GM19463 (cell line): ENCODE data around the gene LGALS9B.
"Not testable (repeated sequence)": the region's sequence is repeated elsewhere in the genome, so short reads cannot be mapped to it uniquely, and the experiment has no call there.

Experiments
- ATAC-seq: cut with Tn5 transposase; IDR thresholded peaks from one replicate; pipeline ENCODE4 v1.9.1; 2021; ENCODE audit warnings: mild to moderate bottlenecking, moderate library complexity; ENCODE audit not compliant: unreplicated experiment

LGALS9B gene

DNA sequence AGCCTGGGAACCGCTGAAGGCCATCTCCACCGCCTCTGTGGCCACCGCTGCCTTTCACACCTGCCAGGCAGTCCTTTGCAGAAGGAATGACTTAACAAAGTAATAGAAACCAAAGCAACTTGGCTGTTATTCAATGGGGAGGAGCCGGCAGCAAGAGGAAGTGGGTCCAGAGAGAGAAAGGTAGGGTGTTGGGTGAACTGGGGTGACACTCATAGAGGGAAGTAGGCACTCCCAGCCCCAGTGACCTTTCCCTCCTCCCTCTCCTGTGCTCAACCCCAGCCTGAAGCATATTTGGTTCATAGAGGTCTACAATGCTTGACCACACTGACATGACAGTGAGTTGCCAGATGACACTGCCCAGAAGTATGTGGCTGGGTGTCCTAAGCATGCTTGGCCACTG is at the start of gene LGALS9B:
LGALS9B (minus strand) TSS at position 93 of the 400 bp plus-strand sequence; CDS start at position 24, 69 bp downstream.
- ATAC-seq = peak; percentile 72

DNA sequence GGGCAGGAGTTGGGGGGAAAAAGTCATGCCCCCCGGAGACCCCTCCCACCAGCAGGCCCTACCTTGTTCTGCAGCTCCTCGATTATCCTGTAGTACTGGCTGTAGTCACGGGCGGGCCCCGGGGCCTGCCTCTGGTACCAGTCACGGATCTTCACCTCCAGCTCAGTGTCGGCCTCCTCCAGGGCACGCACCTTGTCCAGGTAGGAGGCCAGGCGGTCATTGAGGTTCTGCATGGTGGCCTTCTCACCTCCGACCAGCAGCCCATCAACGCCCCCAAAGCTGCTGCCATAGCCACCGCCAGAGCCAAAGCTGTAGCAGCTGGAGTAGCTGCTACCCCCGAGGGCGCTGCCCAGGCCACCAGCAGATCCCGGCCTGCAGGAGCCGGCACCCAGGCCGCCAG is 49.6 kb upstream of the LGALS9B start:
- ATAC-seq = not testable (repeated sequence)

DNA sequence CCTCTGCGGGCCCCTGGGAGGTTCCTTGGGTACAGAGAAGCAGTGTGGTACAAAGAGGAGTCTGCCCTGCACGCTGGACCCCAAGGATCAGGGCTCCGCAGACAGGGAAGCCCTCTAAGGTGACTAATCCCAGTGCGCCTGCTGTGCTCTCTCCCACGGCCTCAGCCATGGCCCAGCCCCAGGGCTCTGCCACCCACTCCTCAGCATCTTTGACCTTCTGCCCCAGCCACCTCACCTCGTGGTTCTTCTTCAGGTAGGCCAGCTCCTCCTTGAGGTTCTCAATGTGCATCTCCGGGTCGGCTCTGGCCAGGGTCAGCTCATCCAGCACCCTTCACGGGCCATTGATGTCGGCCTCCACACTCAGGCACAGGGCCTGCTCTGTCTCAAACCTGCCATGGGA is 47.8 kb upstream of the LGALS9B start:
- ATAC-seq = not testable (repeated sequence)

DNA sequence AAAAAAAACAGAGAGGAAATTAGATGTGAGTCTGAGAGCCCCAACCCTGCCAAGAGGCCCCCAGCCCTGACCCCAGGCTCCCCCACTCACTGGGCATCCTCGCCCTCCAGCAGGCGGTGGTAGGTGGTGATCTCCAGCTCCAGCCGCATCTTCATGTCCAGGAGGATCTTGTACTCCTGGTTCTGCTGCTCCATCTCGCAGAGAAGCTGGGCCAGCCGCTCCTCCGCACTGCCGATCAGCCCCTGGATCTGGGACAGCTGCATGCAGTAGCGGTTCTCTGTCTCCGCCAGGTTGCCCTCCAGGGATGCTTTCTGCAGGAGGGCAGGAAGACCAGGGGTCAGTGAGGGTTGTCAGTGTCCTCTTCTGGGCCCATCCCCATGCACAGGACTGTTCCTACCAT is 46.2 kb upstream of the LGALS9B start:
- ATAC-seq = not testable (repeated sequence)

DNA sequence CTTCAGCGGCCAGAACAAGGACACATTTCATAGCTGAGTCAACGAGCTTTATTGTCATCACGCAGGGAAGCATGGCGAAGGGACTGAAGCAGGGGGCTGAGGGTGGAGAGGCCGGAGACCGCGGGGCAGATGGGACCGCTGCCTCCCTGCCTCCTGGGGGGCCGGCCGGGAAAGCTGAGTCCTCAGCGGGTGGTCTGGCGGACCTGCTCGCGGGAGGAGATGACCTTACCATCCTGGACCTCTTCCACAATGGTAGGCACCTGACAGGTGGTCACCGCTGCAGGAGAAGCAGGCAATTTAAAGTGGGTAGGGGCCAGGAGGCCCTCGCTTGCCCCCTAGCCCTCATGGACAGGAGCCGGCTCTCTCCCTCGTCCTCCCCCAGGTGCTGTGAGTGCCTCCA is 45.0 kb upstream of the LGALS9B start:
- not testable (repeated sequence) for ATAC-seq

DNA sequence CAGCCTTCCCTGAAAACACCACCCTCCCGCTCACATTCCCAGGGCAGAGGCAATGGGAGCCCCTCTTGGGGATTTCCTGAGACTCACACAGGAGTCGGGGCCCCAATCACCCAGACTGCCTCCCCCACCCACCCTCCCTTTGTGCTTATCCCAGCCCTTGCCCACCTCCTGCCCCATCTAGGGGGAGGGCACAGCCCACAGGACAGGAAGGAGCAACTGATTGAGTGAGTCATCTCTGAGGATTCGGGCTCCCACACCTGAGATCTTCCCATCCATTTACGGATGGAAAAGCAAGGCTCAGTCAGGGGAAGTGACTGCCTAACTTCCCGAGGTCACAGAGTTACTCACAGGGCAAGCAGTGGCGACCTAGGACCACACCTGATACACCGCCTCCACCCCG is 44.4 kb upstream of the LGALS9B start:
- not testable (repeated sequence) for ATAC-seq

DNA sequence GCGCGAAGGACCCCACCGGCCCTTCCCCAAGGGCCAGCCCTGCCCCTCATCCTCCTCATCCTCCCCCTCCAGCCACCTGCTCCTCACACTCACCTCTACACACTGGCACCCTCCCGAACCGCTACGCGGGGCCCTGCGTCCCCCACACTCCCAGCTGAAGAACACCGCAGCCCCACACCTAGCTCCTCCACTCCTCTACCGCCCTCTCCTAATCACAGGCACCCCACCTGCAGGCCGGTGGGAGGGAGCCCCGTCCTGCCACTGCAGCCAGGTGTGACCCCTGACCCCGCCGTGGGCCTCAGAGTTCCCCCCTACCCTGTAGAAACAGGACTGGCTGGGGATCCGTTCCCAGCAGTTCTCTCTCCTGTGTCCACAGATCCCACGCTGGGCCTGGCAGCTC is 38.0 kb upstream of the LGALS9B start:
- not testable (repeated sequence) for ATAC-seq

DNA sequence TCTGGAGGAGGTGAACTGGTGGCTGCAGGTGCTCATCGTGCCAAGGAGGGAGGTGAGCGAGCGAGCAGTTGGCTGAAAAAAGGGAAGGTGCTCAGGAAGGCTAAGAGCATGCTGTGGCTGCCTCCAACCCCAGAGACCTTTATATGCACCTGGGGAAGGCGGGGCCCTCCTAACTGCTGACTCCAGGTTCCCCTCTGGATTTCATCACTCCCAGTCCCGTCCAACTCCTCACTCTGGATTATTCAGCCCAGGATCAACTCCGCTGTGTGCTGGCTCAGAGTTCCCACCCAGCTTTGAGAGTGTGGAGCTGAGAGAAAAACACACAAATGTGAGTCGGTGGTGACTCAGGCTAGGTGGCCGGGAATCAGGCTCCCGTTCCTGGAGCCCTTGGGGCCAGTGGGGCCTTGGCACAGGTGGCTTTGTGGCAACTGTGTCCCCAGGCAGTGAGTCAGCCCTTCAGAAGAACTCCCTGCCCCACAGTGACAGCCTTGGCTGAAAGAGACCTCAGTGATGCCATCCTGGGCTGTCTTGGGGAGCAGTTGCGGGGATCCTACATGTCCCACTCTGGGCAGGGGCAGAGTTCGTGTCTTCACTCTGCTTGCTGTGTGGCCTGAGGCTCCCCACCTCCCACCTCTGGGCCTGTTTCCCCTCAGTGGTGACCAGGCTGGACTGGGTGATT is 37.2 kb upstream of the LGALS9B start:
- not testable (repeated sequence) for ATAC-seq

DNA sequence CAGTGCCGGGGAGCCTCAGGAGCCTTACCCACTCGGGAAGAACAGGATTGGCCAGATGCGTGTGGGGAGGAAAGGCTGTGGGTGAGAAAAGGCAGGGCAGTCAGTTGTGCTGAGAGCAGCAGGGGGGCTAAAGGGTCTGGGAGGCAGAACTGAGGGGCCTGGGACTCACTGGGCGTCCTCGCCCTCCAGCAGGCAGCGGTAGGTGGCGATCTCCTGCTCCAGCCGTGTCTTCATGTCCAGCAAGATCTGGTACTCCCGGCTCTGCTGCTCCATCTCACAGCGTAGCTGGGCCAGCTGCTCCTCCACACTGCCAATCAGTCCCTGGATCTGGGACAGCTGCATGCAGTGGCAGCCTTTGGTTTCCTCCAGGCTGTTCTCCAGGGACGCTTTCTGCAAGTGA is 34.6 kb upstream of the LGALS9B start:
- not testable (repeated sequence) for ATAC-seq

DNA sequence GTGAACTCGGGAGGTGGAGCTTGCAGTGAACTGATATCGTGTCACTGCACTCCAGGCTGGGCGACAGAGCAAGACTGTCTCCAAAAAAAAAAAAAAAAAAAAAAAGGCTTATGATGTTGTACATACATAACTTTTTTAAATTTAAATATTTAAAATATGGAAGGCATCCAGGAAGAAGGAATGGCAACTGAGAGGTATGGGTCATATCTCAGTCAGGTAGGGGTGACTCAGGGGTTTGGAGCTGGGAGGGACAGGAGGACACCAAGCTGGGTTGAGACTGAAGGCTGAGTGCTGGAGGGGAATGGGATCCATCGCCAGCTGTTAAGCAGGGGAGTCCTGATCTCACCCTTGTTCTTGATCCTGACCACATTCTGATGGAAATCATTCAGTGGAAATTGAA is 33.0 kb upstream of the LGALS9B start:
- ATAC-seq = not testable (repeated sequence)

DNA sequence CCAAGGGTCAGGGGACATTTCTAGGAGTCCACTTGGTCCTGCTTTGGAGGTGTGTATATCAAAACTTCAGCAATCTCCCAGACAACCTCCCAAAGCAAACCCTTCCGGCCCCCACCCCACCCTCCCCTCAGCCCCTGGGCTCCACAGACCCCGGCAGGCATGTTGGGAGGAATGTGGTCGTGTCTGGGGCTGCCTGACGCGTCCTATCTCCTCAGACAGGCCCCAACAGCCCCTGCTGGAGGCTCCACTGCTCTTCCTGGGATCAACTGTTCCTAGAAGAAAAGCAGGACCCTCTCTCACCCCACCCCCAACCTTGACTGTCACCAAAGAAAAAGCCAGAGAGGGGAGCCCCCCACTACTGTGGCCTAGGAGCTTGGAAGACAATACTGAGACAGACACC is 28.1 kb upstream of the LGALS9B start:
- ATAC-seq = not testable (repeated sequence)

DNA sequence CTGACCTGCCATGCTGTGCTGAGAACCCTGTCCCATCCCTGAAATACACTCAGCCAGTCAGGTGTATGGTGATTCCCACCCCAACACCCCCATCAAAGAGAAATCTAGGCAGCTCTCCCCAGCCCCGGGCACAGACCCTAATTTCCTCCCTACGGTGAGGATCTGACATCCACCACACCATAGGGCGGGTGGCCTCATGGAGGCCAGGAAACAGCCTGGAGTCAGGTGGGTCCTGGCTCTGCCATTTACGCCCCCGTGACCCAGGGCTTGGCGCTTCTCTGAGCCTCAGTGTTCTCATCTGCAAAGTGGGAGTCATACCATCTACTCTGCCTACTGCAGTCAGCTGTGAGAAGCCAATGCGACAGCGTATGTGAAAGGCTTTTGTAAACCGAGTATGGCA is 27.4 kb upstream of the LGALS9B start:
- ATAC-seq = not testable (repeated sequence)

DNA sequence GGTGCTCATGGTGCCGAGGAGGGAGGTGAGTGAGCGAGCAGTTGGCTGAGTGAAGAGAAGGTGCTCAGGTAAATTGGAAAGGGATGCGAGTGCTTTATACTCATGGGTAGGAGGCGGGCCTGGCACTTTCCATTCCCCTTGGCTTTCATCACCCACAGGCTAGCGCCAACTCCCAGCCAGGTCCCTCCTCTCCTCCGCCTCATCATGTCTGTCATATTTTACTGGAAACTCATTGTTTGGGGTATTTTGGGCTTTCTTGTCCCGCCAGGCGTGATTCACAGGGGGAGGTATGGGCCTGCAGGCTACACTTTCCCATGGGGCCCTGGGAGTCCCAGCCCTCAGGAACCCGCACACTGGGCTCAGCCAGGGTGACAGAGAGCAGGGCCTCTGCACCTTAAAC is 26.8 kb upstream of the LGALS9B start:
- not testable (repeated sequence) for ATAC-seq

DNA sequence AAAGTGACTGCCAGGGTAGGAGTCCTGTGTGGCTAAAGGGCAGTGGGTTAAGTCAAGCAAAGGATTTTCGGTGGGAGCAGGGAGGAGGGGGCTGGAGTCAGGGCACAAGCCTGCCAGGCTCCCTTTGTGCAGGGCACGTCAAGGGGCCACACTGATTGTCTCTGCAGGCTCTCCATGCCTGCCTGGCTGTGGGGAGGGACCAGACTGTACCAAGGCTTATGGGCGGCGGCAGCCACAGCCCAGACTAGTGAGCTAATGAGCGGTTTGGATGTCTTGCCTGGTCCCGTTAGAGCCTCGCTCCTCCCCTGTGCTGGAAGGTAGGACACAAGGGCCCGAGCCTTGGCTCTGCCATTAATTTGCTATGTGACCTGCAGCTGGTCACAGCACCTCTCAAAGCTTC is 25.6 kb upstream of the LGALS9B start:
- ATAC-seq = not testable (repeated sequence)

DNA sequence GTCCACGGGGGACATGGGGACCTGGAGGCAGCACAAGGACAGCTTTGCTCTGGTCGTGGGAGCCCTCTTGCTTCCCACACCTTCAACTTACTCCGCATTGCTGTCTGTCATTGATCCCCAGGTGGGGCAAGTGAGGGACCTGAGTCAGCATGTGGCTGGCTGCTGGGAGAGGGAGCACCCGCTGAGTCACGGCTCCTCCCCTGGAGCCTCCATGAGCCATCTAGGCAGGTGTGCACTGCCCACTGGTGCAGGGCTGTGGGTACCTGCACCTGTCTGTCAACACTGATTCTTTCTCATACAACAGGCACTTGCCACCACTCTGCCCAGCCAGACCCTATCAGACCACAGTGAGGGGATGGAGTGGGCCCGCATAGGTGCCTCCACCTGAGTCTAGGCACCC is 24.8 kb upstream of the LGALS9B start:
- not testable (repeated sequence) for ATAC-seq

DNA sequence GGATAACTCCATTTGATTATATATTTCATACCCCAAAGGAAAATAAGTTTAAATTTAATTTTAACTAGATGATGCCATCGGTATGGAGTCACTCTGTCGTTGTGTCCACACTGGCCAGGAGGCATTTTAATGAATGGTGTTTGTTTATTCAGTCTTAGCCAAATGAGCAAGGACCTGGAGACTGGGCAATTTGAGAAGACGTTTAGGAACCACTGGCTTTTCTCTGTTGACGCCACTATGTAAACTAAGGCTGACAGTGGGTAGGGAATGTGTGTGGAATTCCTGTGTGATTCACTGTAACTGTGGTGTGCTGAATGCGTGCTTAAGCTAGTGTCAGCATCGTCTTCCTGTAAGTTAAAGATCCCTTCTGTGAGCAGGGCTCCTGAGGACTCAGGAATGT is 17.6 kb upstream of the LGALS9B start:
- ATAC-seq = not testable (repeated sequence)

DNA sequence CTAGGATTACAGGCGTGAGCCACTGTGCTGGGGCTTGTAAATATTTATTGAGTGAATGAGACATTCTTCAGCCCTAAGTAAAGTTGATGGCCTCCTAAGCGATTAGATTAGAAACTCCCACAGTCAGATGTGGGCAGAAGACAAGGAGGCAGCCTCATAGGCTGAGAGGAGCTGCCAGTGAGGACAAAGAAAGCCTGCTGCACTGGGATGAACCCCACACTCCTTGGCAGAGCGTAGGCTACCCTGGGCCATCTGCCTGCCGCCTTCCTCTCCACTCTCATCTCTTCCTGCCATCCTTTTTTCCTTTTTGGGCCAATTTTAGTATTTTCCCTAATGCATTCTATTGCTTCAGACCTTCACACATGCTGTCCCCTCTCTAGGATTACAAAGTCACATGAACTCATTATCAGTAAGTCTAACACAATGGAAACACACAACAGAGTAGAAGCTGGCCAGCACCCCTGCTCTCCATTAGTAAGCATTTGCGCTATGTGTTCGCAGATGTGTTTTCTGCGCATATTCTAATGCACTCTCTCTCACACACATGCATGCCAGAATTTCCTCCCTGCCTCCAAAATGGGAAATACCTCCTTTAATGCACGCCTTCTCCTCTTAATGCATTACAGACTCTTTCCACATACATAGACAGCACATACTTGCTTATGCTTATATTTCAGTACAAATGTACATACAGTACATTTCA is 12.7 kb upstream of the LGALS9B start:
- ATAC-seq = not testable (repeated sequence)

DNA sequence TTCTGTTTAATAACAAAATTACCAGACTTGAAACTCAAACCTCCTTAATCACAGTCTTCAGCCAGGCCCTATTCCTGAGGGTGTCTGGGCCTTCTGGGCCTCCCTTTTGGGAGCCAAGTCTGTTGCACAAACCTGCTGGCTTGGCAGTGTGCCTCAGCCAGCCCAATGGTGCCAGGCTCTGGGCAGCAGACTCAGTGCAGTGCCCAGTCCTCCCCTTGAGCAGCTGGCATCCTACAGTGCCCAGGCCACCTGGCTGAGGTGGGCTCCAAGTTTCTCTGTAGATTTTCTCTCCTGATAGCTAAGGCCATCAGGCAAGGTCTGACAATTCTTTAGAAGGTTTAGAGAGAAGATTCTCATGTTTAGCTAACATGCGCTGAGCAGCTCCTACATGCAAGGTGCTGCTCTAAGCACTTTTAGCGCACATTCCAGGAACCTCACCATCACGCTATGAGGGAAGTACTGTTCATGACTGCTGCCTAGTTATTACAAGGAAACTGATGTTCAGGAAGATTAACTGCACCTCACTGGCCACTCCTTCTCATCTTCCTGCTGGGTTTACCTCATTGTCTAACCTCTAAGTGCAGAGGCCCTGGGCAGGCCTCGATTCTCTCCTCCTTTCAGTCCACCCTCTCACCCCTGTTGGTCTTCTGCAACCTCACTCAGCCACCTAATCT is 10.2 kb upstream of the LGALS9B start:
- not testable (repeated sequence) for ATAC-seq

DNA sequence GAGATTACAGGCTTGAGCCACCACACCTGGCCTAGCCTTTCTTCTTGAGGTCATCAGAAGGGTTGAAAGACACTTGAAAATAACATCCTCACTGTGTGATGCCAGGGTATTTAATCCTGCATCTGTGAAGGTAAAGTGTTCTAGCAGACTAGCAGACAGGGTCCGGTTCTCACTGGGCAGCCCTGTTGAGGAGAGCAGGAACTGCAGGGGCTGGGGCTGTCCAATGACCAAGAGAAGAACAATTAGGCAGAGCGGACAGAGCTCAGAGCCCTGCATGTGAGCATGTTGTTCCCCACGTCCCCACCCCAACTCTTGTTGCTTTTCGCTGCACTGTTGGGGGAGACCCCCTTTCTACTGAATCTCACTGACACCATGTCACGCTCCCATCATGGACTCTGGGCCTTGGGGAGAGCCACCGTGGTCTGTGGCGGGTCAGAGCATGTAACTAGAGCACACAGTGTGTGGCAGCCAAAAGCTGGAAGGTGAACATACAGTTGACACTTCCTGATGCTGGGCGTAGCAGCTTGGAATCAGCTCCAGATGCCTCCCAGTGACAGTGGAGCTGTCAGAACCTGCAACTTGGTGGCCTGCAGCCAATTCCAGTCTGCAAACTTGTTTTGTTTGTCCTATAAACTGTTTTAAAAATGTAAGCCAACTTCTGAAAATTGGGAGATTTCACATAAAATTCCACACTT is 7.9 kb upstream of the LGALS9B start:
- ATAC-seq = not testable (repeated sequence)

DNA sequence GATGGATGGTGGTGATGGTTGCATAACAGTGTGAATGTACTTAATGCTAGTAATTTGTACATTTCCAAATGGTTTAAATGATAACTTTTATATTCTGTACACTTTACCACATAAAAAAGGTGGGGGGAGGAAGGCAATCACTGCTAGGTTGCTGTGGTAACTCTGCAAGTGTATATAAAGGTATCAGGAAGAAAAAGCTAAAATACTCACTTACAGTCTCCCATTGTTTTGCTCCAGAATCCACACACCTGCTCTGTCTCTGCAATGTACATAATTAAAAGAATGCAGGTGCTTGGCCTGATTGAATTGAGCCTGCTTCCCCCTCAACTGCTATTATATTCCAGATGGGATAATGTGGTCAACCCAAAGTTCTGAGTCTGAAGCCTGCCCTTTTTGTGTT is 6.7 kb upstream of the LGALS9B start:
- not testable (repeated sequence) for ATAC-seq

DNA sequence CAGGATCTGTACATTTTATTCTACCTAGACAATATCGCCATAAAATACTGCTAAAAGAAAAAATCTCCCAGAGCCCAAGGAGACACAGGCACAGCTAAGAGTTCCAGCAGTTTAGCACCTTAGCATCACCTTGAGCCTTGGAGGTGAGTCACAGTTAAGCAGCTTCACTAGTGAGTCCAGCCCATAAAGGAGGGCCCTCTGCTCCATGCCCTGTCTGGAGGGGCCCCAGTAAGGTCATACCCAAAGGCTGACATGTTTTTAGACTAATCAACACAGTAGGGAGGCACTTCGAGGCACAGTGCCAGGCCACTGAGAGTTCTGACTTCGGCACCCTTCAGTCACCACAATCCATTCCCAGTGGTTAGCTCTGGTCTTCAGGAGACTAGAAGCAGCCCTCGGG is 2.6 kb upstream of the LGALS9B start:
- not testable (repeated sequence) for ATAC-seq
